ENCODE data around the gene ATRNL1.

Gene ATRNL1

DNA sequence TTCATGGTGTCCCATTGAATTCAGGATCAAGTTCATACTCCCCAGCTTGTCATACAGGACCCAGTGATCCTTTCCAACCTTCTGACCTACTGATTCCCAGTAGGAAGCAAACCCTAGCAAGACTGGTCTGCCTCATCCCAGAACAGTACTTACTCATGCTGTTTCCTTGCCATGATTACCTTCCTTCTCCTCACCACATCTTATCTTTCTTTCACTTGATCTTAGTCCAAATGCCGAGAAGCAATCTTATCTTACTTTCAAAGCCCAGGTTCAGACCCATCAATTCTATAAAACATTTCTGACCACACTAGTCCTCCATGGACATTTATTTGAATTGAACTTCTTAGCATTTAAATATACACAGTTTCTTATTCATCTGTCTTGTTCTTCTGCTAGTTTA lies 26.6 kb upstream of the ATRNL1 start:
- H3K4me3 ChIP-seq (ENCODE audit: low read length in 2 of 2) = no peak overlapping the region
- H3K23ac ChIP-seq (ENCODE audit: low read depth, low read length, poor library complexity) = no peak overlapping the region
- H2BK120ac ChIP-seq (ENCODE audit: low read depth, low read length) = no peak overlapping the region
- WGBS, 2 donors (ENCODE audit: extremely low coverage in 2 of 2, insufficient read length in 2 of 2, insufficient replicate concordance in 1 of 2) = no CpG with 5 or more reads among the region's 1 CpG
- peaks cover 0 to 4% of the 10 kb centered on the region in 2 donors for H3K4me1 ChIP-seq (ENCODE audit: control insufficient read depth in 2 of 2, insufficient read depth in 1 of 2, low read depth in 1 of 2, low read length in 2 of 2)
- no peak overlapping the region for H2BK5ac ChIP-seq (ENCODE audit: low read length)
- H2AK5ac ChIP-seq (ENCODE audit: low read depth, low read length) = no peak overlapping the region
- no peak overlapping the region for H2BK12ac ChIP-seq (ENCODE audit: low read length)
- H3K18ac ChIP-seq (ENCODE audit: low read length) = no peak overlapping the region
- H2BK15ac ChIP-seq (ENCODE audit: low read length) = no peak overlapping the region
- H3K4ac ChIP-seq (ENCODE audit: low read length) = no peak overlapping the region
- H3K27ac ChIP-seq (replicated peaks; ENCODE audit: low read length) = no peak overlapping the region
- no peak for DNase-seq (ENCODE audit: low spot score)
- H3K9me3 ChIP-seq (replicated peaks in 1 of 2; ENCODE audit: control insufficient read depth in 2 of 2, insufficient read depth in 1 of 2, low read depth in 1 of 2, low read length in 2 of 2) = no peaks in the 10 kb centered on the region
- H3K14ac ChIP-seq (ENCODE audit: low read length) = no peak overlapping the region
- H3K36me3 ChIP-seq (replicated peaks in 1 of 2; ENCODE audit: control insufficient read depth in 2 of 2, insufficient read depth in 2 of 2, low read length in 2 of 2) = no peaks in the 10 kb centered on the region
- no peak overlapping the region for H4K8ac ChIP-seq (ENCODE audit: low read depth, low read length)
- no peak overlapping the region for H3K4me2 ChIP-seq (ENCODE audit: insufficient read depth, low read length, poor library complexity, severe bottlenecking)
- H2AFZ ChIP-seq (ENCODE audit: low read length) = no peak overlapping the region
- no peak overlapping the region for H4K91ac ChIP-seq (ENCODE audit: low read depth, low read length, poor library complexity)
- H3K9ac ChIP-seq (ENCODE audit: low read depth, low read length, poor library complexity) = no peak overlapping the region
- no peaks in the 10 kb centered on the region for H3K79me1 ChIP-seq (ENCODE audit: low read depth, low read length)
- H3K27me3 ChIP-seq (ENCODE audit: control insufficient read depth in 3 of 3, insufficient read depth in 3 of 3, low read depth in 1 of 3, low read length in 3 of 3) = peaks cover 0 to 3% (median 0%) of the 10 kb centered on the region in 3 experiments

GRCh38 chr10:115073796-115074195 lies 19.4 kb upstream of the ATRNL1 start:
- no peak overlapping the region for H3K18ac ChIP-seq (ENCODE audit: low read length)
- no peak overlapping the region for H2BK120ac ChIP-seq (ENCODE audit: low read depth, low read length)
- H3K27me3 ChIP-seq (ENCODE audit: control insufficient read depth in 3 of 3, insufficient read depth in 3 of 3, low read depth in 1 of 3, low read length in 3 of 3) = peaks cover 0 to 3% (median 0%) of the 10 kb centered on the region in 3 experiments
- no peak overlapping the region for H3K14ac ChIP-seq (ENCODE audit: low read length)
- no peak overlapping the region for H3K27ac ChIP-seq (replicated peaks; ENCODE audit: low read length)
- H2BK5ac ChIP-seq (ENCODE audit: low read length) = no peak overlapping the region
- H4K91ac ChIP-seq (ENCODE audit: low read depth, low read length, poor library complexity) = no peak overlapping the region
- H3K23ac ChIP-seq (ENCODE audit: low read depth, low read length, poor library complexity) = no peak overlapping the region
- no peak overlapping the region for H2BK15ac ChIP-seq (ENCODE audit: low read length)
- no peak overlapping the region for H2AK5ac ChIP-seq (ENCODE audit: low read depth, low read length)
- H4K8ac ChIP-seq (ENCODE audit: low read depth, low read length) = no peak overlapping the region
- H3K4ac ChIP-seq (ENCODE audit: low read length) = no peak overlapping the region
- no peak overlapping the region for H3K4me2 ChIP-seq (ENCODE audit: insufficient read depth, low read length, poor library complexity, severe bottlenecking)
- H3K79me1 ChIP-seq (ENCODE audit: low read depth, low read length) = no peaks in the 10 kb centered on the region
- no peak overlapping the region for H3K4me3 ChIP-seq (ENCODE audit: low read length in 2 of 2)
- H2BK12ac ChIP-seq (ENCODE audit: low read length) = no peak overlapping the region
- no peaks in the 10 kb centered on the region for H3K4me1 ChIP-seq (ENCODE audit: control insufficient read depth in 2 of 2, insufficient read depth in 1 of 2, low read depth in 1 of 2, low read length in 2 of 2)
- no peak overlapping the region for H3K9ac ChIP-seq (ENCODE audit: low read depth, low read length, poor library complexity)
- WGBS, 2 donors (ENCODE audit: extremely low coverage in 2 of 2, insufficient read length in 2 of 2, insufficient replicate concordance in 1 of 2) = no CpG with 5 or more reads among the region's 1 CpG
- no peaks in the 10 kb centered on the region for H3K36me3 ChIP-seq (replicated peaks in 1 of 2; ENCODE audit: control insufficient read depth in 2 of 2, insufficient read depth in 2 of 2, low read length in 2 of 2)
- no peak for DNase-seq (ENCODE audit: low spot score)
- H3K9me3 ChIP-seq (replicated peaks in 1 of 2; ENCODE audit: control insufficient read depth in 2 of 2, insufficient read depth in 1 of 2, low read depth in 1 of 2, low read length in 2 of 2) = no peaks in the 10 kb centered on the region
- H2AFZ ChIP-seq (ENCODE audit: low read length) = no peak overlapping the region

GRCh38 chr10:115082506-115082905 lies 10.7 kb upstream of the ATRNL1 start:
- WGBS, 2 donors (ENCODE audit: extremely low coverage in 2 of 2, insufficient read length in 2 of 2, insufficient replicate concordance in 1 of 2) = no CpG with 5 or more reads among the region's 2 CpGs
- no peak overlapping the region for H3K18ac ChIP-seq (ENCODE audit: low read length)

GRCh38 chr10:115084277-115084850 lies 8.8 kb upstream of the ATRNL1 start:
- Histone ChIP-seq H3K27ac (replicated peaks; ENCODE audit: low read length) (no peak overlapping the region), H3K18ac (ENCODE audit: low read length) (no peak overlapping the region), H2BK5ac (ENCODE audit: low read length) (no peak overlapping the region), H3K79me1 (ENCODE audit: low read depth, low read length) (no peaks in the 10 kb centered on the region), H2BK15ac (ENCODE audit: low read length) (no peak overlapping the region), H4K8ac (ENCODE audit: low read depth, low read length) (no peak overlapping the region), H2BK120ac (ENCODE audit: low read depth, low read length) (no peak overlapping the region), H3K4me2 (ENCODE audit: insufficient read depth, low read length, poor library complexity, severe bottlenecking) (no peak overlapping the region), H2BK12ac (ENCODE audit: low read length) (no peak overlapping the region), H3K4me3 (ENCODE audit: low read length in 2 of 2) (no peak overlapping the region), H3K9ac (ENCODE audit: low read depth, low read length, poor library complexity) (no peak overlapping the region), H3K27me3 (ENCODE audit: control insufficient read depth in 3 of 3, insufficient read depth in 3 of 3, low read depth in 1 of 3, low read length in 3 of 3) (no peaks in the 10 kb centered on the region), H2AK5ac (ENCODE audit: low read depth, low read length) (no peak overlapping the region), H4K91ac (ENCODE audit: low read depth, low read length, poor library complexity) (no peak overlapping the region), H3K9me3 (replicated peaks in 1 of 2; ENCODE audit: control insufficient read depth in 2 of 2, insufficient read depth in 1 of 2, low read depth in 1 of 2, low read length in 2 of 2) (peaks cover 2 to 7% of the 10 kb centered on the region in 2 donors), H2AFZ (ENCODE audit: low read length) (no peak overlapping the region), H3K4me1 (ENCODE audit: control insufficient read depth in 2 of 2, insufficient read depth in 1 of 2, low read depth in 1 of 2, low read length in 2 of 2) (peaks cover 0 to 5% of the 10 kb centered on the region in 2 donors), H3K14ac (ENCODE audit: low read length) (no peak overlapping the region), H3K36me3 (replicated peaks in 1 of 2; ENCODE audit: control insufficient read depth in 2 of 2, insufficient read depth in 2 of 2, low read length in 2 of 2) (no peaks in the 10 kb centered on the region), H3K23ac (ENCODE audit: low read depth, low read length, poor library complexity) (no peak overlapping the region), H3K4ac (ENCODE audit: low read length) (no peak overlapping the region)
- no peak for DNase-seq (ENCODE audit: low spot score)
- no CpG with 5 or more reads among the region's 5 CpGs for WGBS, 2 donors (ENCODE audit: extremely low coverage in 2 of 2, insufficient read length in 2 of 2, insufficient replicate concordance in 1 of 2)

More at GRCh38 chr10:115082506-115082905, 10.7 kb upstream of the ATRNL1 start:
- no peak for DNase-seq (ENCODE audit: low spot score)
- Histone ChIP-seq H2BK15ac (ENCODE audit: low read length) (no peak overlapping the region), H3K4ac (ENCODE audit: low read length) (no peak overlapping the region), H3K14ac (ENCODE audit: low read length) (no peak overlapping the region), H3K9ac (ENCODE audit: low read depth, low read length, poor library complexity) (no peak overlapping the region), H3K9me3 (replicated peaks in 1 of 2; ENCODE audit: control insufficient read depth in 2 of 2, insufficient read depth in 1 of 2, low read depth in 1 of 2, low read length in 2 of 2) (peaks cover 2 to 7% of the 10 kb centered on the region in 2 donors), H3K36me3 (replicated peaks in 1 of 2; ENCODE audit: control insufficient read depth in 2 of 2, insufficient read depth in 2 of 2, low read length in 2 of 2) (no peaks in the 10 kb centered on the region), H2AFZ (ENCODE audit: low read length) (no peak overlapping the region), H2BK120ac (ENCODE audit: low read depth, low read length) (no peak overlapping the region), H2BK12ac (ENCODE audit: low read length) (no peak overlapping the region), H3K27me3 (ENCODE audit: control insufficient read depth in 3 of 3, insufficient read depth in 3 of 3, low read depth in 1 of 3, low read length in 3 of 3) (no peaks in the 10 kb centered on the region), H4K91ac (ENCODE audit: low read depth, low read length, poor library complexity) (no peak overlapping the region), H2AK5ac (ENCODE audit: low read depth, low read length) (no peak overlapping the region), H4K8ac (ENCODE audit: low read depth, low read length) (no peak overlapping the region), H3K27ac (replicated peaks; ENCODE audit: low read length) (no peak overlapping the region), H2BK5ac (ENCODE audit: low read length) (no peak overlapping the region), H3K79me1 (ENCODE audit: low read depth, low read length) (no peaks in the 10 kb centered on the region), H3K23ac (ENCODE audit: low read depth, low read length, poor library complexity) (no peak overlapping the region), H3K4me1 (ENCODE audit: control insufficient read depth in 2 of 2, insufficient read depth in 1 of 2, low read depth in 1 of 2, low read length in 2 of 2) (peaks cover 0 to 5% of the 10 kb centered on the region in 2 donors), H3K4me3 (ENCODE audit: low read length in 2 of 2) (no peak overlapping the region), H3K4me2 (ENCODE audit: insufficient read depth, low read length, poor library complexity, severe bottlenecking) (no peak overlapping the region)

Measured in neuronal stem cell (in vitro differentiated cells).